ENCODE measurements around the gene PAK6.

Gene PAK6

GRCh38 chr15:40293006-40293405 lies 54.1 kb downstream of the PAK6 start:
- Histone ChIP-seq H3K9me3 (ENCODE audit: low read length) (no peaks in the 10 kb centered on the region), H3K4me2 (ENCODE audit: low read length) (no peak overlapping the region), H3K79me2 (ENCODE audit: insufficient read depth, low read length) (no peaks in the 10 kb centered on the region), H3K4me1 (ENCODE audit: insufficient read depth, low read length, severe bottlenecking) (no peaks in the 10 kb centered on the region), H3K27me3 (ENCODE audit: insufficient read depth, low read length) (peaks cover 6% of the 10 kb centered on the region; the same call in 1 of the 2 replicates), H3K27ac (ENCODE audit: low read depth, low read length, poor library complexity, severe bottlenecking) (no peak overlapping the region), H3K9ac (ENCODE audit: low read length) (no peak overlapping the region), H3K4me3 (ENCODE audit: low read depth, low read length, poor library complexity, severe bottlenecking) (no peak overlapping the region), H2AFZ (ENCODE audit: low read length) (no peak overlapping the region), H3K9me2 (ENCODE audit: low read depth, low read length) (no peaks in the 10 kb centered on the region), H3K36me3 (ENCODE audit: insufficient read depth, low read length) (no peaks in the 10 kb centered on the region), H4K20me1 (ENCODE audit: insufficient read depth, low read length) (no peaks in the 10 kb centered on the region), H3F3A (ENCODE audit: insufficient read depth, low read length) (no peaks in the 10 kb centered on the region)
- TF ChIP-seq EZH2 (IDR thresholded peaks at IDR 0.05; ENCODE audit: borderline replicate concordance, low read length) (no peak), CTCF (IDR thresholded peaks at IDR 0.05; ENCODE audit: low read length) (no peak)

- H3F3A ChIP-seq (ENCODE audit: insufficient read depth, low read length): no peaks in the 10 kb centered on the region
Measured at GRCh38 chr15:40293905-40294895, 55.3 kb downstream of the PAK6 start.

GRCh38 chr15:40295297-40295696 lies 56.4 kb downstream of the PAK6 start:
- H2AFZ ChIP-seq (ENCODE audit: low read length): no peak overlapping the region
- H3K4me1 ChIP-seq (ENCODE audit: insufficient read depth, low read length, severe bottlenecking): no peaks in the 10 kb centered on the region
- no peaks in the 10 kb centered on the region for H4K20me1 ChIP-seq (ENCODE audit: insufficient read depth, low read length)
- no peaks in the 10 kb centered on the region; the same call in 1 of the 2 replicates for H3K36me3 ChIP-seq (ENCODE audit: insufficient read depth, low read length)
- H3K27me3 ChIP-seq (ENCODE audit: insufficient read depth, low read length): peaks cover 7% of the 10 kb centered on the region; the same call in 1 of the 2 replicates
- H3F3A ChIP-seq (ENCODE audit: insufficient read depth, low read length): no peaks in the 10 kb centered on the region
- peaks cover under 1% of the 10 kb centered on the region for H3K9me3 ChIP-seq (ENCODE audit: low read length)
- H3K79me2 ChIP-seq (ENCODE audit: insufficient read depth, low read length): no peaks in the 10 kb centered on the region
- H3K4me3 ChIP-seq (ENCODE audit: low read depth, low read length, poor library complexity, severe bottlenecking): no peak overlapping the region
- TF ChIP-seq CTCF (IDR thresholded peaks at IDR 0.05; ENCODE audit: low read length) (no peak), EZH2 (IDR thresholded peaks at IDR 0.05; ENCODE audit: borderline replicate concordance, low read length) (no peak)
- H3K27ac ChIP-seq (ENCODE audit: low read depth, low read length, poor library complexity, severe bottlenecking): no peak overlapping the region
- H3K9ac ChIP-seq (ENCODE audit: low read length): no peak overlapping the region
- H3K9me2 ChIP-seq (ENCODE audit: low read depth, low read length): no peaks in the 10 kb centered on the region
- H3K4me2 ChIP-seq (ENCODE audit: low read length): no peak overlapping the region

More at GRCh38 chr15:40293905-40294895, 55.3 kb downstream of the PAK6 start:
- Histone ChIP-seq H3K27me3 (ENCODE audit: insufficient read depth, low read length) (peaks cover 6% of the 10 kb centered on the region; the same call in 1 of the 2 replicates), H3K9me3 (ENCODE audit: low read length) (no peaks in the 10 kb centered on the region), H3K27ac (ENCODE audit: low read depth, low read length, poor library complexity, severe bottlenecking) (no peak overlapping the region), H3K4me1 (ENCODE audit: insufficient read depth, low read length, severe bottlenecking) (no peaks in the 10 kb centered on the region), H3K4me3 (ENCODE audit: low read depth, low read length, poor library complexity, severe bottlenecking) (no peak overlapping the region), H3K9me2 (ENCODE audit: low read depth, low read length) (no peaks in the 10 kb centered on the region), H3K4me2 (ENCODE audit: low read length) (no peak overlapping the region), H2AFZ (ENCODE audit: low read length) (no peak overlapping the region), H3K36me3 (ENCODE audit: insufficient read depth, low read length) (no peaks in the 10 kb centered on the region), H4K20me1 (ENCODE audit: insufficient read depth, low read length) (no peaks in the 10 kb centered on the region), H3K9ac (ENCODE audit: low read length) (no peak overlapping the region), H3K79me2 (ENCODE audit: insufficient read depth, low read length) (no peaks in the 10 kb centered on the region)
- no peak for TF ChIP-seq EZH2 (IDR thresholded peaks at IDR 0.05; ENCODE audit: borderline replicate concordance, low read length)
- TF ChIP-seq CTCF (IDR thresholded peaks at IDR 0.05; ENCODE audit: low read length): no peak

Measured in OCI-LY1 (cell line).